ENCODE results near the gene COL6A2. TPM values are rescaled to one million over a fixed set of nuclear protein-coding genes. Genes with fewer than 3 reads are reported as not detected.
"Not testable (repeated sequence)": the region's sequence is repeated elsewhere in the genome, so short reads cannot be mapped to it uniquely, and the experiment has no call there.

COL6A2 gene
- total RNA-seq, 1 donor from 2014 or later, result 37.1 TPM

- no peak for DNase-seq
Observed at GRCh38 chr21:46061063-46061462, 36.8 kb upstream of the COL6A2 start.

GRCh38 chr21:46061518-46061917 is 36.4 kb upstream of the COL6A2 start:
- DNase-seq, result no peak

GRCh38 chr21:46061950-46062349 is 36.0 kb upstream of the COL6A2 start:
- DNase-seq, result no peak

GRCh38 chr21:46062471-46063211 is 35.3 kb upstream of the COL6A2 start:
- no peak for DNase-seq

GRCh38 chr21:46063227-46063626 is 34.7 kb upstream of the COL6A2 start:
- DNase-seq, result no peak

- no peak for DNase-seq
Observed at GRCh38 chr21:46063734-46064680, 33.9 kb upstream of the COL6A2 start.

- DNase-seq, result no peak
Observed at GRCh38 chr21:46064870-46065214, 33.1 kb upstream of the COL6A2 start.

- no peak for DNase-seq
Observed at GRCh38 chr21:46065215-46065913, 32.5 kb upstream of the COL6A2 start.

GRCh38 chr21:46065914-46066551 is 31.9 kb upstream of the COL6A2 start:
- DNase-seq, result no peak

GRCh38 chr21:46066591-46067331 is 31.2 kb upstream of the COL6A2 start:
- DNase-seq, result no peak

GRCh38 chr21:46067505-46068201 is 30.3 kb upstream of the COL6A2 start:
- no peak for DNase-seq

- no peak for DNase-seq
Observed at GRCh38 chr21:46068516-46069079, 29.3 kb upstream of the COL6A2 start.

GRCh38 chr21:46069166-46069565 is 28.7 kb upstream of the COL6A2 start:
- no peak for DNase-seq

- no peak for DNase-seq
Observed at GRCh38 chr21:46069719-46070279, 28.1 kb upstream of the COL6A2 start.

- no peak for DNase-seq
Observed at GRCh38 chr21:46071082-46071481, 26.8 kb upstream of the COL6A2 start.

GRCh38 chr21:46076724-46077123 is 21.2 kb upstream of the COL6A2 start:
- not testable (repeated sequence) for DNase-seq

- DNase-seq, result no peak
Observed at GRCh38 chr21:46077674-46078101, 20.2 kb upstream of the COL6A2 start.

- DNase-seq, result no peak
Observed at GRCh38 chr21:46078322-46078977, 19.5 kb upstream of the COL6A2 start.

- no peak for DNase-seq
Observed at GRCh38 chr21:46078978-46079351, 18.9 kb upstream of the COL6A2 start.
